GM23338 (cell line): Measurements from ENCODE around the gene RRN3.
"Not testable (repeated sequence)": the region's sequence is repeated elsewhere in the genome, so short reads cannot be mapped to it uniquely, and the experiment has no call there.

Source experiments
- CREB1 ChIP-seq: fragments of 250-450 bp; sonication (Bioruptor Pico); IDR thresholded peaks from 2 replicates; pipeline ENCODE4 v1.5.0; 2020; ENCODE audit warnings: low read depth, mild to moderate bottlenecking, moderate library complexity
- EZH2 ChIP-seq: fragments of 200-600 bp; sonication (generic); IDR thresholded peaks from one replicate; pipeline ENCODE4 v1.8.0; 2017; ENCODE audit warnings: antibody characterized with exemption, mild to moderate bottlenecking, low read depth; ENCODE audit not compliant: unreplicated experiment
- EZH2phosphoT487 ChIP-seq: fragments of 200-600 bp; sonication (generic); IDR thresholded peaks from one replicate; pipeline ENCODE4 v1.8.1; 2018; ENCODE audit warnings: antibody characterized with exemption; ENCODE audit not compliant: unreplicated experiment
- JUNB ChIP-seq: IDR thresholded peaks from one replicate; pipeline ENCODE4 v1.6.1; 2016; ENCODE audit warnings: antibody characterized with exemption; ENCODE audit not compliant: unreplicated experiment
- POLR2AphosphoS5 ChIP-seq: IDR thresholded peaks from 2 replicates; pipeline ENCODE4 v1.6.1; 2016; ENCODE audit warnings: antibody characterized with exemption, low read depth
- STAT1 ChIP-seq: IDR thresholded peaks from one replicate; pipeline ENCODE4 v1.6.1; 2016; ENCODE audit warnings: antibody characterized with exemption; ENCODE audit not compliant: unreplicated experiment
- ZNF114 ChIP-seq: fragments of 250-450 bp; sonication (Bioruptor Pico); IDR thresholded peaks from 2 replicates; pipeline ENCODE4 v1.5.0; 2020; ENCODE audit warnings: mild to moderate bottlenecking, moderate library complexity
- ZNF331 ChIP-seq: fragments of 250-450 bp; sonication (Bioruptor Pico); IDR thresholded peaks from 2 replicates; pipeline ENCODE4 v1.5.0; 2020; ENCODE audit warnings: low read depth, mild to moderate bottlenecking, moderate library complexity
- TF ChIP-seq, protein P1 (sequence below), 2 experiments: fragments of 200-600 bp in 1 of 2; sonication (generic) in 1 of 2; conservative IDR thresholded peaks; 2 replicates each; pipeline versions ENCODE4 v1.5.1 to v1.6.1; 2016 to 2017; ENCODE audit warnings: antibody characterized with exemption in 2 of 2, low read depth in 2 of 2, mild to moderate bottlenecking in 2 of 2, moderate library complexity in 1 of 2
- TF ChIP-seq, protein P2 (sequence below): IDR thresholded peaks from one replicate; pipeline ENCODE4 v1.6.1; 2018; ENCODE audit warnings: antibody characterized with exemption; ENCODE audit not compliant: unreplicated experiment
- TF ChIP-seq, protein P3 (sequence below): fragments of 250-450 bp; sonication (Bioruptor Pico); IDR thresholded peaks from 2 replicates; pipeline ENCODE4 v1.5.0; 2020; ENCODE audit warnings: mild to moderate bottlenecking, moderate library complexity

DNA sequence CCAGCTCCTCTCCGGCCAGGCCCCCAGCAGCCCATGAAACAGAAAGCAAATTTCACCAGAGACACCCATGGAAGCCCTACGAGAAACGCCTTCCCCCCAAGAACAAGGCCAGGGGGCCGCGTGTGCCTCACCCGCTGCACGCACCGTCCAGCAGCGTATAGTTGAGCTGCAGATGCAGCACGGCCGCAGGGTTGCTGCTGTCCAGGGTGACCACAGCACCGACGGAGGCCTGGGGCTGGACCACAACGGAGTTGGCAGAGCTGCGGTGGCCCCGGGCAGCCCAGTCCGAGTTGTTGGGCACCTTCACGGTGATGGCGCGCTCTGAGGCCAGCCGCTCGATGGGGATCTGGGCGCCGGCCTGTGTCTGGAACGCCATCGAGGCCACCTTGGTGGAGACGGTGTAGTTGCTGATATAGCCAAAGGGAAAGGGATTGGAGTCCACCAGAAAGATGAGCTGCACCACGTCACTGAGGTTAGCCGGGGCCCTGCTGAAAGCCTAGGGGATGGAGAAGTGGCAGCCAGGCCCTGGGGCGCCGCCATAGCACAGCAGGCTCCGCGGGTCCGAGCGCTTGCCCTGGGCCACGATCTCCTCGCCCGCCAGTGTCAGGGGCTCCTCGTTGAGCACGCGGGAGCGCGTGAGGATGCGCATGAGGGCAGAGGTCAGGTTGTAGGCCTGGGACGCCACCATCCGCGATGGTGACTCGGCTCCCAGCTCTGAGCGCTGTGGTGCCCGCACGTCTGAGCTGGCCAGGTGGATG lies 37.0 kb upstream of the RRN3 start:
- TF ChIP-seq POLR2AphosphoS5; EZH2; ZNF114 (CRISPR knock-in tag); EZH2phosphoT487; STAT1; JUNB; ZNF331 (CRISPR knock-in tag); CREB1 (CRISPR knock-in tag): not testable (repeated sequence)
- TF ChIP-seq, protein P1, sequence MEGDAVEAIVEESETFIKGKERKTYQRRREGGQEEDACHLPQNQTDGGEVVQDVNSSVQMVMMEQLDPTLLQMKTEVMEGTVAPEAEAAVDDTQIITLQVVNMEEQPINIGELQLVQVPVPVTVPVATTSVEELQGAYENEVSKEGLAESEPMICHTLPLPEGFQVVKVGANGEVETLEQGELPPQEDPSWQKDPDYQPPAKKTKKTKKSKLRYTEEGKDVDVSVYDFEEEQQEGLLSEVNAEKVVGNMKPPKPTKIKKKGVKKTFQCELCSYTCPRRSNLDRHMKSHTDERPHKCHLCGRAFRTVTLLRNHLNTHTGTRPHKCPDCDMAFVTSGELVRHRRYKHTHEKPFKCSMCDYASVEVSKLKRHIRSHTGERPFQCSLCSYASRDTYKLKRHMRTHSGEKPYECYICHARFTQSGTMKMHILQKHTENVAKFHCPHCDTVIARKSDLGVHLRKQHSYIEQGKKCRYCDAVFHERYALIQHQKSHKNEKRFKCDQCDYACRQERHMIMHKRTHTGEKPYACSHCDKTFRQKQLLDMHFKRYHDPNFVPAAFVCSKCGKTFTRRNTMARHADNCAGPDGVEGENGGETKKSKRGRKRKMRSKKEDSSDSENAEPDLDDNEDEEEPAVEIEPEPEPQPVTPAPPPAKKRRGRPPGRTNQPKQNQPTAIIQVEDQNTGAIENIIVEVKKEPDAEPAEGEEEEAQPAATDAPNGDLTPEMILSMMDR (conservative IDR thresholded peaks at IDR 0.05; ENCODE audit: low read depth in 2 of 2), result not testable (repeated sequence)
- TF ChIP-seq, protein P2, sequence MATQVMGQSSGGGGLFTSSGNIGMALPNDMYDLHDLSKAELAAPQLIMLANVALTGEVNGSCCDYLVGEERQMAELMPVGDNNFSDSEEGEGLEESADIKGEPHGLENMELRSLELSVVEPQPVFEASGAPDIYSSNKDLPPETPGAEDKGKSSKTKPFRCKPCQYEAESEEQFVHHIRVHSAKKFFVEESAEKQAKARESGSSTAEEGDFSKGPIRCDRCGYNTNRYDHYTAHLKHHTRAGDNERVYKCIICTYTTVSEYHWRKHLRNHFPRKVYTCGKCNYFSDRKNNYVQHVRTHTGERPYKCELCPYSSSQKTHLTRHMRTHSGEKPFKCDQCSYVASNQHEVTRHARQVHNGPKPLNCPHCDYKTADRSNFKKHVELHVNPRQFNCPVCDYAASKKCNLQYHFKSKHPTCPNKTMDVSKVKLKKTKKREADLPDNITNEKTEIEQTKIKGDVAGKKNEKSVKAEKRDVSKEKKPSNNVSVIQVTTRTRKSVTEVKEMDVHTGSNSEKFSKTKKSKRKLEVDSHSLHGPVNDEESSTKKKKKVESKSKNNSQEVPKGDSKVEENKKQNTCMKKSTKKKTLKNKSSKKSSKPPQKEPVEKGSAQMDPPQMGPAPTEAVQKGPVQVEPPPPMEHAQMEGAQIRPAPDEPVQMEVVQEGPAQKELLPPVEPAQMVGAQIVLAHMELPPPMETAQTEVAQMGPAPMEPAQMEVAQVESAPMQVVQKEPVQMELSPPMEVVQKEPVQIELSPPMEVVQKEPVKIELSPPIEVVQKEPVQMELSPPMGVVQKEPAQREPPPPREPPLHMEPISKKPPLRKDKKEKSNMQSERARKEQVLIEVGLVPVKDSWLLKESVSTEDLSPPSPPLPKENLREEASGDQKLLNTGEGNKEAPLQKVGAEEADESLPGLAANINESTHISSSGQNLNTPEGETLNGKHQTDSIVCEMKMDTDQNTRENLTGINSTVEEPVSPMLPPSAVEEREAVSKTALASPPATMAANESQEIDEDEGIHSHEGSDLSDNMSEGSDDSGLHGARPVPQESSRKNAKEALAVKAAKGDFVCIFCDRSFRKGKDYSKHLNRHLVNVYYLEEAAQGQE, result not testable (repeated sequence)
- TF ChIP-seq, protein P3, sequence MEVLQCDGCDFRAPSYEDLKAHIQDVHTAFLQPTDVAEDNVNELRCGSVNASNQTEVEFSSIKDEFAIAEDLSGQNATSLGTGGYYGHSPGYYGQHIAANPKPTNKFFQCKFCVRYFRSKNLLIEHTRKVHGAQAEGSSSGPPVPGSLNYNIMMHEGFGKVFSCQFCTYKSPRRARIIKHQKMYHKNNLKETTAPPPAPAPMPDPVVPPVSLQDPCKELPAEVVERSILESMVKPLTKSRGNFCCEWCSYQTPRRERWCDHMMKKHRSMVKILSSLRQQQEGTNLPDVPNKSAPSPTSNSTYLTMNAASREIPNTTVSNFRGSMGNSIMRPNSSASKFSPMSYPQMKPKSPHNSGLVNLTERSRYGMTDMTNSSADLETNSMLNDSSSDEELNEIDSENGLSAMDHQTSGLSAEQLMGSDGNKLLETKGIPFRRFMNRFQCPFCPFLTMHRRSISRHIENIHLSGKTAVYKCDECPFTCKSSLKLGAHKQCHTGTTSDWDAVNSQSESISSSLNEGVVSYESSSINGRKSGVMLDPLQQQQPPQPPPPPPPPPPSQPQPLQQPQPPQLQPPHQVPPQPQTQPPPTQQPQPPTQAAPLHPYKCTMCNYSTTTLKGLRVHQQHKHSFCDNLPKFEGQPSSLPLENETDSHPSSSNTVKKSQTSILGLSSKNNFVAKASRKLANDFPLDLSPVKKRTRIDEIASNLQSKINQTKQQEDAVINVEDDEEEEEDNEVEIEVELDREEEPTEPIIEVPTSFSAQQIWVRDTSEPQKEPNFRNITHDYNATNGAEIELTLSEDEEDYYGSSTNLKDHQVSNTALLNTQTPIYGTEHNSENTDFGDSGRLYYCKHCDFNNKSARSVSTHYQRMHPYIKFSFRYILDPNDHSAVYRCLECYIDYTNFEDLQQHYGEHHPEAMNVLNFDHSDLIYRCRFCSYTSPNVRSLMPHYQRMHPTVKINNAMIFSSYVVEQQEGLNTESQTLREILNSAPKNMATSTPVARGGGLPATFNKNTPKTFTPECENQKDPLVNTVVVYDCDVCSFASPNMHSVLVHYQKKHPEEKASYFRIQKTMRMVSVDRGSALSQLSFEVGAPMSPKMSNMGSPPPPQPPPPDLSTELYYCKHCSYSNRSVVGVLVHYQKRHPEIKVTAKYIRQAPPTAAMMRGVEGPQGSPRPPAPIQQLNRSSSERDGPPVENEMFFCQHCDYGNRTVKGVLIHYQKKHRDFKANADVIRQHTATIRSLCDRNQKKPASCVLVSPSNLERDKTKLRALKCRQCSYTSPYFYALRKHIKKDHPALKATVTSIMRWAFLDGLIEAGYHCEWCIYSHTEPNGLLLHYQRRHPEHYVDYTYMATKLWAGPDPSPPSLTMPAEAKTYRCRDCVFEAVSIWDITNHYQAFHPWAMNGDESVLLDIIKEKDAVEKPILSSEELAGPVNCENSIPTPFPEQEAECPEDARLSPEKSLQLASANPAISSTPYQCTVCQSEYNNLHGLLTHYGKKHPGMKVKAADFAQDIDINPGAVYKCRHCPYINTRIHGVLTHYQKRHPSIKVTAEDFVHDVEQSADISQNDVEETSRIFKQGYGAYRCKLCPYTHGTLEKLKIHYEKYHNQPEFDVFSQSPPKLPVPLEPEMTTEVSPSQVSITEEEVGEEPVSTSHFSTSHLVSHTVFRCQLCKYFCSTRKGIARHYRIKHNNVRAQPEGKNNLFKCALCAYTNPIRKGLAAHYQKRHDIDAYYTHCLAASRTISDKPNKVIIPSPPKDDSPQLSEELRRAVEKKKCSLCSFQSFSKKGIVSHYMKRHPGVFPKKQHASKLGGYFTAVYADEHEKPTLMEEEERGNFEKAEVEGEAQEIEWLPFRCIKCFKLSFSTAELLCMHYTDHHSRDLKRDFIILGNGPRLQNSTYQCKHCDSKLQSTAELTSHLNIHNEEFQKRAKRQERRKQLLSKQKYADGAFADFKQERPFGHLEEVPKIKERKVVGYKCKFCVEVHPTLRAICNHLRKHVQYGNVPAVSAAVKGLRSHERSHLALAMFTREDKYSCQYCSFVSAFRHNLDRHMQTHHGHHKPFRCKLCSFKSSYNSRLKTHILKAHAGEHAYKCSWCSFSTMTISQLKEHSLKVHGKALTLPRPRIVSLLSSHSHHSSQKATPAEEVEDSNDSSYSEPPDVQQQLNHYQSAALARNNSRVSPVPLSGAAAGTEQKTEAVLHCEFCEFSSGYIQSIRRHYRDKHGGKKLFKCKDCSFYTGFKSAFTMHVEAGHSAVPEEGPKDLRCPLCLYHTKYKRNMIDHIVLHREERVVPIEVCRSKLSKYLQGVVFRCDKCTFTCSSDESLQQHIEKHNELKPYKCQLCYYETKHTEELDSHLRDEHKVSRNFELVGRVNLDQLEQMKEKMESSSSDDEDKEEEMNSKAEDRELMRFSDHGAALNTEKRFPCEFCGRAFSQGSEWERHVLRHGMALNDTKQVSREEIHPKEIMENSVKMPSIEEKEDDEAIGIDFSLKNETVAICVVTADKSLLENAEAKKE (CRISPR knock-in tag), result not testable (repeated sequence)
